GM10266 (cell line): ENCODE results near the gene SLC4A5.

Experiments used
- DNase-seq: peaks from one replicate; pipeline ENCODE4 v3.0.0; 2012; ENCODE audit errors: extremely low spot score
- TF ChIP-seq, protein P1 (sequence below): IDR thresholded peaks from 2 replicates; pipeline ENCODE4 v1.5.1; 2012; ENCODE audit warnings: mild to moderate bottlenecking, low read depth; ENCODE audit not compliant: control insufficient read depth, insufficient read depth; ENCODE audit errors: missing control alignments

Gene SLC4A5

DNA sequence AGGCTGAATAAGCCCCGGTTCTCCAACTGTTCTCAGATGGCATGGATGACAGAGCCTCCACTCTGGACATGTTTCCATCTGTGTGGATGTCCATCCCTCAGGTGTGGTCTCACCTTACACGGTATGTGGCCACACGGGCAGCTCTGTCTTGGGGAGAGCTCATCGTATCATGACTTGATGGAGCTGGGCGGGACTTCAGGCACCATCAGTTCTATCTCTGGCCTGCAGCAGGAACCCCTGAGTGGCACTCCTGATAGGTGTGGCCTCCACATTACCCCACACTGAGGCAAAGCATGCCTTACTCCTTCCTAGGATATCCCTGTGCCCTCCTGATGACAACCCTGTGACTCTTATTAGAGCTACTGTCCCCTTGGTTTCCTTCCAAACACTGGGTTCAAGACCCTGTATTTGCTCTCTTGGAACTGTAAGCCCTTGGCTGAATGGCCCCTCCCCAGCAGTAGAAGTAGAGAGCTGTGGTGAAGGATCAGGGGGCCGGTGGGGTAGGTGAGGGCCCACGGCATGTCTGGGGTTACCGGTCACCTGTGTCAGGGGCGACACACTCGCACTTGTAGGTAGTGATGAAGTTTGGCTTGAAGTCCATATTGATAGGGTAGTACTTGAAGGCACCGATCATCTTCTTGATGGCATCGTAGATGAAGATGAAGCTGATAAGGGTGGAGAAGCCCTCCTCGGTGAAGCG, 96.6 kb downstream of the SLC4A5 start:
- no peak for DNase-seq
- TF ChIP-seq, protein P1, sequence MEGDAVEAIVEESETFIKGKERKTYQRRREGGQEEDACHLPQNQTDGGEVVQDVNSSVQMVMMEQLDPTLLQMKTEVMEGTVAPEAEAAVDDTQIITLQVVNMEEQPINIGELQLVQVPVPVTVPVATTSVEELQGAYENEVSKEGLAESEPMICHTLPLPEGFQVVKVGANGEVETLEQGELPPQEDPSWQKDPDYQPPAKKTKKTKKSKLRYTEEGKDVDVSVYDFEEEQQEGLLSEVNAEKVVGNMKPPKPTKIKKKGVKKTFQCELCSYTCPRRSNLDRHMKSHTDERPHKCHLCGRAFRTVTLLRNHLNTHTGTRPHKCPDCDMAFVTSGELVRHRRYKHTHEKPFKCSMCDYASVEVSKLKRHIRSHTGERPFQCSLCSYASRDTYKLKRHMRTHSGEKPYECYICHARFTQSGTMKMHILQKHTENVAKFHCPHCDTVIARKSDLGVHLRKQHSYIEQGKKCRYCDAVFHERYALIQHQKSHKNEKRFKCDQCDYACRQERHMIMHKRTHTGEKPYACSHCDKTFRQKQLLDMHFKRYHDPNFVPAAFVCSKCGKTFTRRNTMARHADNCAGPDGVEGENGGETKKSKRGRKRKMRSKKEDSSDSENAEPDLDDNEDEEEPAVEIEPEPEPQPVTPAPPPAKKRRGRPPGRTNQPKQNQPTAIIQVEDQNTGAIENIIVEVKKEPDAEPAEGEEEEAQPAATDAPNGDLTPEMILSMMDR = no peak

DNA sequence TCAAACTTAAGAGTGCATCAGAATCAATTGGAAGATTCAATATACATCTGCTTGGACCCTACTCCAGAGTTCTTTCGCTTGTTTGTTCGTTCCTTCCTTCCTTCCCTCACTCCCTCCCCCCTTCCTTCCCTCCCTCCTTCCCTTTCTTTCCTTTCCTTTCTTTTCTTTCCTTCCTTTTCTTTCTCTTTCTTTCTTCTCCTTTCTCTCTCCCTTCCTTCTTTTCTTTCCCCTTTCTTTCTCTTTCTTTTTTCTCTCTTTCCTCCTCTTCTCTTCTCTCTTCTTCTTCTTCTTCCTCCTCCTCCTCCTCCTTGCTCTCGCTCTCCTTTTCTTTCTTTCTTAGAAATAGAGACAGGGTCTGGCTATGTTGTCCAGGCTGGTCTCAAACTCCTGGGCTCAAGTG, 98.9 kb downstream of the SLC4A5 start:
- TF ChIP-seq, protein P1 = no peak
- no peak for DNase-seq

DNA sequence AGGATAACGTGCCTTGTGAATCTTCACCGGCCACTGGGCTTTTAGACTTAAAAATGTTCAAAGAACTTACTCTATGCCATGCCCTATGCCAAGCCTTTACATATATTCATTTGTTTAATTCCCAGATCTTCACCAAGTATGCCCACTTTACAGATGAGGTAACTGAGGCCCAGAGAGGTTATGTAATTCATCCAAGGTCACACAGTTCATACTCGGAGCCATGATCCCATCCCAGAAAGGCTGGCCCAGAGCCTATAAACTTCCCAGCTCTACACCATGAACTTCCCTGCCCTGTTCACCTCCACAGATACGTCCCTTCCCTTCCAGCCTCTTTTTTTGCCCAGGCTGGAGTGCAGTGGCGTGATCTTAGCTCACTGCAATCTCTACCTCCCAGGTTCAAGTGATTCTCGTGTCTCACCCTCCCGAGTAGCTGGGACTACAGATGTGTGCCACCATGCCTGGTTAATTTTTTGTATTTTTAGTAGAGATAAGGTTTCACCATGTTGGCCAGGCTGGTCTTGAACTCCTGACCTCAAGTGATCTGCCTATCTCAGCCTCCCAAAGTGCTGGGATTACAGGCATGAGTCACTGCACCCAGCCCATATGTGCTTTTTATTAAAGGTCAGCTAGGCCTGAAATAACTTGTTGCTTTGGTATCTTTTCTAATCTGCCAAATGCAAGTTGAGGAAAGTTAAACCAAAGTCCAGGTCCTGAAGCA, 100.7 kb downstream of the SLC4A5 start:
- no peak for DNase-seq
- TF ChIP-seq, protein P1 = no peak

DNA sequence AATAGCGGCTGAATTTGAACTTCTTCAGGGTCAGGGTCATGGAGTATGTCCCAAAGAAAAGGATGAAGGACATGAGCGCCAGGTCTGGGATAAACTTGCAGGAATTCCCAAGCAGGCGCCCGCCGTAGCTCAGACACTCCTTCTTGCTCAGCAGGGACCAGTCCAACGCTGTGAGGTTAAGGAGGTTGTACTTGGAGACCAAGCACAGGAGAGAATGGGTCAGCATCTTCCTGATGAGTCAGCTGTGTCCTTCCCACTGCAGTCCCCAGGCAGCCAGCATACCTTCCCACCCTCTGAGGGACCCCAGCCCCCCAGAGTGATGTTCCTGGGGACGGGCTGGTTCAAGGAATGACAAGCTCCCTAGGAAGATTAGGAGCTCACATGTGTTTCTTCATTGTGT, 103.9 kb downstream of the SLC4A5 start:
- TF ChIP-seq, protein P1 = no peak

DNA sequence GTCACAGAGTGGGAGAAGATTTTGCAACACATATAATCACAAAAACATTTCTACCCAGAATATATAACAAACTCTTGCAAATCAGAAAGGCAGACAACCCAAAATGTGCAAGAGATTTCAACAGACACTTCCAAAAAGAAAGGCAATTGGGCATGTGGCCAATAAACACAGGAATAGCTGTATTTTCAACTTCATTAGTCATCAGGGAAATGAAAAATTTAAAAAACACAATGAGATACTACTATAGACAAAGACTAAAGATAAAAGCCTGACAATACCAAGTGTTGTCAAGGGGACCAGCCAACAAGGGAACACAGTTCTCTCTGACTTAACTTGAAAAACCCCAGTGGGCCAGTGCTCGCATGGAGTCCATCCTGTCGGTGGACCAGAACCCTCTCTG, 104.3 kb downstream of the SLC4A5 start:
- DNase-seq = no peak

More for the DNA sequence above, 103.9 kb downstream of the SLC4A5 start:
- DNase-seq = no peak

DNA sequence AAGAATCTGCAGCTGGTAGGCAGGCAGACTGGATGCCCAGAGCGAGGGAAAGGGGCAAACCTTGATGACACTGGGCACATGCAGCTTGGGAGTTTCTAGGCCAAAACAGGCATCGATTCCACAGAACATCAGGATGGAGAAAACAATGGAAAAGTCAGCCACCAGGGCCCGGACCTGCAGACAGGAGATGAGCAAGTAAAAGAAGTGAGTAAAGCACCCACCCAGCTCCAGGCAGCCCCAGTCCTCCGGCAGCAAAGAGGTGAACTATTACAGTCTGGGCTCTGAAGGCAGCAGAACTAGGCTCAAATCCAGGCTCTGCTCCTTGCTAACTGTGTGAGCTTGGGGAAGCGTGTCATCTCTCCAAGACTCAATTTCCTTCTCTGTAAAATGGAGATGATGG, 108.2 kb downstream of the SLC4A5 start:
- TF ChIP-seq, protein P1 = no peak
- no peak for DNase-seq

More for the DNA sequence above, 104.3 kb downstream of the SLC4A5 start:
- TF ChIP-seq, protein P1 = no peak

DNA sequence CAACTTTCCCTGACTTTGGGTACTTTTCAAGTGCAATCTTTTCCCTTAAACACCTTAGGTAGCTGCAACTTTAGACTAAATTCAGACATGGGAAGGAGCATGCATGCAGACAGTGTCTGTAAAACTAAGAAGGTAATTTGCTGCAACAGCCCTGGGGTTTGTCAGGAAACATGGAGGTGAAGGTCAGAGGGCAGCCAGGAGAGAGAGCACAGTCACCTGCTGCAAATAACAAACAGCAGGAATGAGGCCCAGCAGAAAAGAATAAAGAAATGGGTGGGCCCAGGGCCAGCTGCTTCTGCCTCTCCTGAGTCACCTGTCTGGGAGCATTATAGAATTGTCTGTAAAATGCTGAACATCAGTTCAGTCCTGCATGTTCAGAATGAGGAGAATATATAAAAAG, 109.6 kb downstream of the SLC4A5 start:
- TF ChIP-seq, protein P1 = no peak
- no peak for DNase-seq
